ENCODE measurements around the gene EFCAB3. TPM values are rescaled to one million over a fixed set of nuclear protein-coding genes. Genes with fewer than 3 reads are reported as not detected.

Gene EFCAB3
- not detected for total RNA-seq

GRCh38 chr17:62380253-62380652, at the start of gene EFCAB3:
TSS of gene EFCAB3 (plus strand) at chr17:62380553. CDS start at chr17:62382980, 2,427 bp downstream.
- H3K4me3 ChIP-seq: no peak within 1 kb of the TSS
- no peaks in the 10 kb centered on the region for H3K9me3 ChIP-seq
- H3K27ac ChIP-seq: no peak within 1 kb of the TSS
- no peak for ATAC-seq (ENCODE audit: insufficient number of reproducible peaks, low FRiP score, low read depth)
- H3K27me3 ChIP-seq (replicated peaks; ENCODE audit: insufficient read depth): no peaks in the 10 kb centered on the region
- H3K36me3 ChIP-seq: no peaks in the 10 kb centered on the region
- no peak for DNase-seq (ENCODE audit: low spot score)
- no peak for TF ChIP-seq CTCF (IDR thresholded peaks at IDR 0.05)
- no peaks in the 10 kb centered on the region for H3K4me1 ChIP-seq (ENCODE audit: control insufficient read depth in 1 of 2, low read depth in 2 of 2)

GRCh38 chr17:62336527-62336926, 43.8 kb upstream of the EFCAB3 start:
- DNase-seq (ENCODE audit: low spot score) (no peak), ATAC-seq (ENCODE audit: insufficient number of reproducible peaks, low FRiP score, low read depth) (no peak)
- H3K4me1 ChIP-seq (ENCODE audit: control insufficient read depth in 1 of 2, low read depth in 2 of 2): no peaks in the 10 kb centered on the region
- H3K9me3 ChIP-seq: no peaks in the 10 kb centered on the region
- no peaks in the 10 kb centered on the region for H3K27me3 ChIP-seq (replicated peaks; ENCODE audit: insufficient read depth)
- no peak for TF ChIP-seq CTCF (IDR thresholded peaks at IDR 0.05)
- no peaks in the 10 kb centered on the region for H3K36me3 ChIP-seq
- H3K27ac ChIP-seq: no peak overlapping the region
- no peak overlapping the region for H3K4me3 ChIP-seq

GRCh38 chr17:62343764-62344270, 36.5 kb upstream of the EFCAB3 start:
- Histone ChIP-seq H3K27me3 (replicated peaks; ENCODE audit: insufficient read depth) (no peaks in the 10 kb centered on the region), H3K4me1 (ENCODE audit: control insufficient read depth in 1 of 2, low read depth in 2 of 2) (no peaks in the 10 kb centered on the region), H3K36me3 (no peaks in the 10 kb centered on the region), H3K4me3 (no peak overlapping the region), H3K27ac (no peak overlapping the region), H3K9me3 (no peaks in the 10 kb centered on the region)
- no peak for TF ChIP-seq CTCF (IDR thresholded peaks at IDR 0.05)
- ATAC-seq (ENCODE audit: insufficient number of reproducible peaks, low FRiP score, low read depth): no peak
- DNase-seq (ENCODE audit: low spot score): no peak

GRCh38 chr17:62351176-62351575, 29.2 kb upstream of the EFCAB3 start:
- no peak for DNase-seq (ENCODE audit: low spot score)
- H3K4me3 ChIP-seq: no peak overlapping the region
- no peaks in the 10 kb centered on the region for H3K36me3 ChIP-seq
- no peaks in the 10 kb centered on the region for H3K9me3 ChIP-seq
- no peak for ATAC-seq (ENCODE audit: insufficient number of reproducible peaks, low FRiP score, low read depth)
- H3K27me3 ChIP-seq (replicated peaks; ENCODE audit: insufficient read depth): no peaks in the 10 kb centered on the region
- H3K27ac ChIP-seq: no peak overlapping the region
- H3K4me1 ChIP-seq (ENCODE audit: control insufficient read depth in 1 of 2, low read depth in 2 of 2): no peaks in the 10 kb centered on the region
- no peak for TF ChIP-seq CTCF (IDR thresholded peaks at IDR 0.05)

GRCh38 chr17:62366191-62366590, 14.2 kb upstream of the EFCAB3 start:
- DNase-seq (ENCODE audit: low spot score): no peak
- Histone ChIP-seq H3K36me3 (no peaks in the 10 kb centered on the region), H3K4me1 (ENCODE audit: control insufficient read depth in 1 of 2, low read depth in 2 of 2) (no peaks in the 10 kb centered on the region), H3K4me3 (no peak overlapping the region), H3K27me3 (replicated peaks; ENCODE audit: insufficient read depth) (no peaks in the 10 kb centered on the region), H3K9me3 (no peaks in the 10 kb centered on the region), H3K27ac (no peak overlapping the region)
- no peak for ATAC-seq (ENCODE audit: insufficient number of reproducible peaks, low FRiP score, low read depth)
- no peak for TF ChIP-seq CTCF (IDR thresholded peaks at IDR 0.05)
